Measurements from ENCODE around the gene KRTAP5-4.
"Not testable (repeated sequence)": the region's sequence is repeated elsewhere in the genome, so short reads cannot be mapped to it uniquely, and the experiment has no call there.

Gene KRTAP5-4

GRCh38 chr11:1652771-1653540 is 31.0 kb upstream of the KRTAP5-4 start:
- DNase-seq, result peak; percentile 96

GRCh38 chr11:1652442-1652770 is 30.5 kb upstream of the KRTAP5-4 start:
- no peak for DNase-seq

DNA sequence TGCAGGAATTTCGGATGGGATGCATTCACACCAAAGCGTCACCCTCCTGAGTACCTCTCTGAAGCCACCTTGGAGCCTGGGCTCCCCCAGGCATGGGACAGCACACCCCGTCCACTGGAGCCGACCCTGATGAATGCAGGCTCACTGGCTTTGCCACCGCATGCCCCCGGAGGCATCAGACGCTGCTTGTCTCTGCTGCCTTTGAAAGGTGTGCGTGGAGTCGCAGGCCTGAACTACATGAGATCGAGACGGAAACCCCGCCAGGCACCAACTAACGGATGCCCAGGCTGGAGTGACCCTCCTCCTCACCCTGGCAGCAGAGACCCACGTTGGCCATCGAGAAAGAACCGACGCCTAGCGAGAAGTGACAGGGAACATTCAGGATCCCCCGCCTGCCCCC is 30.1 kb upstream of the KRTAP5-4 start:
- DNase-seq, result no peak

DNA sequence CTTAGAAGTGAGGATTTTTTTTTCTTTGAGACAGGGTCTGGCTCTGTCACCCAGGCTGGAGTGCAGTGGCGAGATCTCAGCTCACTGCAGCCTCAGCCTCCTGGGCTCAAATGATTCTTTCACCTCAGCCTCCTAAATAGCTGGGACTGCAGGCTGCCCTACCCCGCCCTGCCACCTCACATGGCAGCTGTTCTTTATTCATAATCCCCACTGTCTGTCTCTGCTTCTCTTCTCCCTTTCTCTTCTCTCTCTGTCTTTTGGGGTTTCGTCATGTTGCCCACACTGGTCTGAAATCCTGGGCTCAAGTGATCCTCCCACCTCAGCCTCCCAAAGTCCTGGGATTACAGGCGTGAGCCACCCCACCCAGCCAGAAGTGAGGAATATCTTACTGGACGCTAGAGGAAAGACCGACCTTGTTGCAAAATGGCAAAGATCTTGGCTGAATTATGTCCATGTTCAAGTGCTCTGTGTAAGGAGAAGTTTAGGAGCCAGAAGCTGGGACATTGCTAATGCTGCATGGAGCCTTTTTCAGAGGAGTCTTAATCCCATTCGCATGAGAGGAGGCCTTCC is 29.6 kb upstream of the KRTAP5-4 start:
- DNase-seq, result no peak

DNA sequence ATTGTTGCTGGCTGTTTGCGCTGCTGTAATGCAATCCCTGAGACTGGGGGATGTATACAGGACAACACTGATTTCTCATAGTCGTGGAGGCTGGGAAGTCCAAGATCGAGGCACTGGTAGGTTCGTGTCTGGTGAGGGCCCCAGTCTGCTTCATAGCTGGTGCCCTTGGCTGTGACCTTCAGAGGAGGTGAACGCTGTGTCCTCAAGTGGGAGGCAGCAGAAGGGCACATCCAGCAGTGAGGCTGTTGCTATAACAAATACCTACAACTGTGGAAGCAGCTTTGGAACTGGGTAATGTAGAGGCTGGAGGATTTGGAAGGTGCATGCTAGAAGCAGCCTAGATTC is 29.0 kb upstream of the KRTAP5-4 start:
- no peak for DNase-seq

DNA sequence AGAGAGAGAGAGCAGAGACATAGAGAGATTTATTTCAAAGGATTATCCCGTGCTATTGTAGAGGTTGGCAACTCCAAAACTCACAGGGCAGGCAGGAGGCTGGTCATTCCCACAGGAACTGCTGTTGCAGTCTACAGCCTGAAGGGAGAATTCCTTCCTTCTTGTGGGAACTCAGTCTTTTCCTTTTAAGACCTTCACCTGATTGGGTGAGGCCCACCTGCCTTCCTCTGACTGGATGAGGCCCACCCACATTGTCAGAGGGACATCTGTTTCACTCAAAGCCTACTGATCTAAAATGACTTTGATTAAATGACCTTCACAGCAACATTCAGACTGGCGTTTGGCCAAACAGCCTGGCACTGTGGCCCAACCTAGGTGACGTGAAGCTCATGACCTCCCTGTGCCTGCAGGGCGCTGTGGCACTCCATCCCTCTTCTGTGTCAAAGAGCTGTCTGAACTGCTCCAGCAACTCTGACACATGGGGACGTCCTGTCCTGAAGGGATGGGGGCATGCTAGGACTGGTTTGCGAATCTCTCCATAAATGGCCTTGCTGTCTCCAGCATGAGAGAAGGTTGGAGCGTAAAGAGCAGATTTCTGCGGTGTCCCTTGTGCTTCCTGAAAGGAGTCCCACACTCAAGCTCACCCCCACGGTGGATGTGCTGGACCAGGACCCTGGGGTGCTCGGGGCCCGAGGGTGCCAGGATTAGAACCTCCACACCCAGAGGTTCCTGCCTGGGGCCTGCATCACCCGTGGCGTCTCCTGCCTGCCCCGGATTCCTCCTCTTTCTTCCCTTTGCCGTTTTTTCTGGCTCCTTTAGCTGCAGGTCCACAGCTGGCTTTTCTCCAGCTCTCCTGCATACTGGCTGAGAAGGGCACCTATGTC is 28.3 kb upstream of the KRTAP5-4 start:
- no peak for DNase-seq

- DNase-seq, result no peak
Measured at GRCh38 chr11:1648653-1649420, 26.9 kb upstream of the KRTAP5-4 start.

GRCh38 chr11:1647901-1648652 is 26.1 kb upstream of the KRTAP5-4 start:
- no peak for DNase-seq

DNA sequence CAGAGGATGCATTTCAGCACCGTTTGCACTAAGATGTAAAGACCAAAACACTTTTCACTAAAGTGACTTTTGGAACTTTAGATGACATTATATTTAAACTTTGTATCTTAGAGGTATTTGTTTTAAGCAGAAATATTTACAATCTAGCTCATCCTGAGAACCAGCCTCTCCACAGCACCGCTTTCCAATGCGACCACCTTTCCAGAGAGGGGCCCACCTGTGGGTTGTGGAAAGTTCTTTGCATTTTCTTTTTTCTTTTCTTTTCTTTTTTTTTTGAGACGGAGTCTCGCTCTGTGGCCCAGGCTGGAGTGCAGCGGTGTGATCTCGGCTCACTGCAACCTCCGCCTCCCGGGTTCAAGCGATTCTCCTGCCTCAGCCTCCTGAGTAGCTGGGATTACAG is 24.6 kb upstream of the KRTAP5-4 start:
- DNase-seq, result not testable (repeated sequence)

DNA sequence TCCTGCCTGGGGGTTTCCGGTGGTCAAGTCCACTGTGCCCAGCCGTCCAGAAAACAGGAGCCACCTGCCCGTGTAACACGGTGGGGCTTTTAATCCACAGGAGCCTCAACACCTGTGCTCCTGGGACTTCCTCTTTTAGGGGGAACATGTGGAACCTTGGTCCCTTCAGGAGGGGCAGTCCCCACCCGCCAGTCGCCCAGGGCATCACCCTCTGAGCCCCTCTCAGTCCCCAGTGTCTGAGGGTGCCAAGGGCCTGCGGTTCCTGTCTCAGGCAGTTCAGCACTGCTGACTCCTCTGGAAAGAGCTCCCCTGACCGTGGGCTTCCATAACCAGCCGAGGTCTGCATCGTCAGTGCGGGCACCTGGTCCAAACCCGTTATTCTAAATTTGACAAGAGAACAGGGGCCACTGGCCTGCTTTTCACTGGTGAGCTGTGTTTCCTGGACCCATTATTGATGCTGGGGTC is 23.5 kb upstream of the KRTAP5-4 start:
- no peak for DNase-seq

- no peak for DNase-seq
Measured at GRCh38 chr11:1644601-1645356, 22.8 kb upstream of the KRTAP5-4 start.

GRCh38 chr11:1643146-1643690 is 21.3 kb upstream of the KRTAP5-4 start:
- no peak for DNase-seq

DNA sequence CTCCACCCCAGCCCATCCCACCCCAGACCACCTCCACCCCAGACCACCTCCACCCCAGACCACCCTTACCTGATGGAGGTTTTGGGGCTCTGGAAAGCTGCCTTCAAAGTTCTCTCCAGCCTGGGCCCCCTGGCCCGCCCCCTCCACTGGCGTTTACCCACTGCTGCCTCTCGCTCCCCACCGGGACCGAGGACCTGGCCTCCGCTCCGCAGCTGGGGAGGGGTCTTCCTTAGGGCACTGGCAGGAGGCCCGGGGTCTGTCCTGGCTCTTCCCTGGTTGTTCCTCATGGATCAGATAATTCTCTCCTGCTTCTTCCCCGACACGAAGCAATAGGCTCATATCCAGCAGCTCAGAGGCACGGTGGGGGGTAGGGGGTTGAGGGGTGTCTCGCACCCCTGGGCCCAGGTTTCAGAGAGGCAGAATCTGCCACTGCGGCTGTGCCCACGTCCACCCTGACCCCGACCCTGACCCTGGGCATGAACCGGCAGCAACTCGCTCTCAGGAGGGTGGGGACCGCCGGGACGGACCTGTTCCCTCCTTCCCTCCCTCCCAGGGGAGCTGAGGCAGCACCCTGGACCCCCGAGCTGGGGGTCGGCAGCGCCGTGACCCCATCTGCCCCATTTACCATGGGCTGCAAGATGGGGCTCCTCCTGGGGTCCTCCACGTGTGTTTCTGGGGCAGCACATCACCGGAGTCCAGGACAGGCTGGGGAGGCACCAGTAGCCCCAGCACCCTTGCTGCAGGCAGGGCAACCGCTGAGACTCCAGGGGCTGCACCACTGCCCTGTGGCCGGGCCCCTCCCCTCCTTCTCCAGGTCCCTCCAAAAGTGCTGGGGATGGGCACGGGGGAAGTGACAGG is 20.6 kb upstream of the KRTAP5-4 start:
- no peak for DNase-seq

- DNase-seq, result no peak
Measured at GRCh38 chr11:1641096-1641495, 19.2 kb upstream of the KRTAP5-4 start.

DNA sequence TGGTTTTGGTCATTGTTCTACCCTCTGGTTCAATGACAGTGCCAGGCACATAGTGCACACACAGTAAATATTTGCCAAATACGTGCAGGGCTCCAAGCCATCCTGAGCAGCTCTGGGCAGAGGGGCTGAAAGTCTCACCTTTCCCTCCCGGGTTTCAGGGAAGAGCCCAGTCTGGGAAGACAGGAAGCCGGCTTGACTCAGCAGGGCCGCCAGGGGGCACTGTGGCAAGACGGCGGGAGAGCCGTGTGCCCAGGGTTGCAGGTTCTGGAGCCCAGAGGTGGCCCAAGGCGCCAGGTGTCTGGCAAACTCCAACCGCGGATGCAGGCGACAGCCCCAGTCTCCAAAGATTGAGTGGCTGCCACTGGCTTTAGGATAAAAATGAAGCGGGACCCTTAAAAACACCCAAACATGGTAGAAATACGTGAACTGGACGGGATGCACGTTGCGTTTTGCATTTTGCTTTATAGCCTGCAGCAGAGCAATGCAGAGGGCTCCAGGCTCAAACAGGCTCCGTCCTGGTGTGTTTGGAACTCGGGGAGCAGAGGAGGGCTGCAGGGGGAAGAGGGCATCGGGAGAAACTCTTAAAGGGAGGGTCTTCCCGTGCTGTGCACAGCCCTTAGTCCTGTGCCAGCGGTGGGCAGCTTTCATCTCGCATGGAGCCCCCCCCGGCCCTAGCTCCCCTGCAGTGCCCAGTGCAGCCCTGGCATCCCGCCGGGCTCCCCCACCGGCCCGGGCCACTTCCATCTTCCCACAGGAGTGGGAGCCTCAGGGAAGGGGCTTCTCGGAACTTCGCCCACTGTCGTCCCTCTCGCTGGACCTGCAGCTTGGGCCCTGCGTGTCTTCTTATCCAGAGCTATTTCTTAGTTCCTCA is 18.4 kb upstream of the KRTAP5-4 start:
- peak; percentile 94 for DNase-seq

DNA sequence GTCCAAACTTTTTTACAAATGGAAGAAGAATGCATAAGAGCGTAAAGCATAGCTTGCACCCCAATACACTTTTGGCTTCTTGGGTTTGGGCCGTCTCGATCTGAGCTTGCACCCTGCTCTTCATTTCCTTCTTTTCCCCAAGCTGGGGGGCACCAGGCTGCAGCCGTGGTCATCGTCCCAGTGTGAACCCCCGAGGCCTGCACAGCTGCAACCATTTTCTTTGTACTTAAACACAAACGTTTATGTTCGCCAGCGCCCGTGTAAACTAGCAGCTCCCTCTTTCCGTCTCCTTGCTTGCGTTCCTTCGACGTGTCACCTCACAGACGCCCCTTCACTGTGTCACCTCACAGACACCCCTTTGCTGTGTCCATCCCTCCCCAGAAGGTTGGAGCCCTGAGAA is 17.7 kb upstream of the KRTAP5-4 start:
- no peak for DNase-seq

GRCh38 chr11:1639102-1639620 is 17.2 kb upstream of the KRTAP5-4 start:
- no peak for DNase-seq

DNA sequence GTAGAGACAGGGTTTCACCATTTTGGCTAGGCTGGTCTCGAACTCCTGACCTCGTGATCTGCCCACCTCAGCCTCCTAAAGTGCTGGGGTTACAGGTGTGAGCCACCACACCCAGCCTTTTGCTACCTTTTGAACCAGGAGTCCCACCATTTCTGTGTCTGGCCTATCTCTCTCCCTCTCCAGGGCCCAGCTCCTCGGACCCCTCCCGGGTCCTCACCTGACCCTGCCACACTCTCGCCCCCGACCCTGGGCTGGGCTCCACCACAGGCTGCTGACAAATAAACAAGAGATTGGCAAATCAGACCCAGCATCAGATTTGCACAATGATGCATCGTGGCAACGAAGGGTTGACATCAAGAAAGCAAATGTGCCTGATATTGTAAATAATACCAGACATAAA is 16.4 kb upstream of the KRTAP5-4 start:
- no peak for DNase-seq

- no peak for DNase-seq
Measured at GRCh38 chr11:1637628-1638027, 15.7 kb upstream of the KRTAP5-4 start.

Data from 8988T (cell line).